Tibial artery (tissue), 4 donors: ENCODE measurements around the gene GALNT13.

Experiments
- DNase-seq, 2 donors: peaks; one replicate each; pipeline ENCODE4 v3.0.0-alpha.2; 2019
- H3K27ac ChIP-seq, 2 donors: fragments of 200-600 bp; sonication (generic) in 1 of 2; 1 replicate in 1 of 2; 2 replicates in 1 of 2; pipeline ENCODE4 v1.5.1; 2018 to 2019; ENCODE audit warnings: mild to moderate bottlenecking in 1 of 2
- H3K27me3 ChIP-seq, 2 donors: fragments of 200-600 bp; sonication (generic) in 1 of 2; one replicate each; pipeline versions ENCODE4 v1.5.1 to v1.6.0; 2016 to 2019
- H3K36me3 ChIP-seq, 3 donors: fragments of 200-600 bp; sonication (generic) in 2 of 3; one replicate each; pipeline ENCODE4 v1.5.1; 2016 to 2019; ENCODE audit warnings: mild to moderate bottlenecking in 2 of 3
- H3K4me1 ChIP-seq, 4 donors: fragments of 200-600 bp; sonication (generic) in 2 of 4; 1 replicate in 3 of 4; 2 replicates in 1 of 4; pipeline ENCODE4 v1.5.1; 2016 to 2019
- H3K4me3 ChIP-seq, 2 donors: fragments of 200-600 bp; sonication (generic) in 1 of 2; 1 replicate in 1 of 2; 2 replicates in 1 of 2; pipeline ENCODE4 v1.5.1; 2018 to 2019; ENCODE audit warnings: mild to moderate bottlenecking in 2 of 2
- H3K9me3 ChIP-seq, 3 donors: fragments of 200-600 bp; sonication (generic) in 1 of 3; one replicate each; pipeline ENCODE4 v1.5.1; 2016 to 2019
- CTCF ChIP-seq, 2 experiments: fragments of 200-600 bp in 1 of 2; fragments of 450-650 bp in 1 of 2; IDR thresholded peaks; one replicate each; pipeline ENCODE4 v1.5.1; 2017 to 2019; ENCODE audit warnings: antibody characterized with exemption in 2 of 2, mild to moderate bottlenecking in 1 of 2, moderate library complexity in 1 of 2
- intact Hi-C: fragments of 100-400 bp; cut with DNase I; formaldehyde crosslinking; loops from one replicate; pipeline ENCODE4 v1.15.0; 2023; ENCODE audit warnings: low total_unique reads

Gene GALNT13

GRCh38 chr2:154350911-154351310 is 479.2 kb downstream of the GALNT13 start:
- DNase-seq = no peak
- intact Hi-C loops = no loop called here
- no peaks in the 10 kb centered on the region for H3K9me3 ChIP-seq
- H3K36me3 ChIP-seq = no peaks in the 10 kb centered on the region
- no peak overlapping the region for H3K27ac ChIP-seq
- H3K27me3 ChIP-seq = no peaks in the 10 kb centered on the region
- TF ChIP-seq CTCF (IDR thresholded peaks at IDR 0.05) = no peak
- no peaks in the 10 kb centered on the region for H3K4me1 ChIP-seq
- H3K4me3 ChIP-seq = no peak overlapping the region

- H3K27me3 ChIP-seq = no peaks in the 10 kb centered on the region
- no peaks in the 10 kb centered on the region for H3K9me3 ChIP-seq
- H3K27ac ChIP-seq = no peak overlapping the region
- H3K36me3 ChIP-seq = no peaks in the 10 kb centered on the region
- no peak for DNase-seq
- intact Hi-C loops = no loop called here
- no peak for TF ChIP-seq CTCF (IDR thresholded peaks at IDR 0.05)
- no peak overlapping the region for H3K4me3 ChIP-seq
- peaks cover 0 to 8% (median 0%) of the 10 kb centered on the region in 4 donors for H3K4me1 ChIP-seq
Measured at GRCh38 chr2:154361276-154361675, 489.6 kb downstream of the GALNT13 start.

GRCh38 chr2:154368153-154368552 is 496.4 kb downstream of the GALNT13 start:
- Histone ChIP-seq H3K27me3 (no peaks in the 10 kb centered on the region), H3K4me1 (peaks cover 0 to 6% (median 0%) of the 10 kb centered on the region in 4 donors), H3K9me3 (no peaks in the 10 kb centered on the region), H3K36me3 (no peaks in the 10 kb centered on the region), H3K27ac (no peak overlapping the region), H3K4me3 (no peak overlapping the region)
- DNase-seq = no peak
- intact Hi-C loops = no loop called here
- TF ChIP-seq CTCF (IDR thresholded peaks at IDR 0.05) = no peak

GRCh38 chr2:154370873-154371272 is 499.2 kb downstream of the GALNT13 start:
- H3K36me3 ChIP-seq = no peaks in the 10 kb centered on the region
- H3K27ac ChIP-seq = no peak overlapping the region
- H3K4me1 ChIP-seq = peaks cover 0 to 10% (median 0%) of the 10 kb centered on the region in 4 donors
- no peaks in the 10 kb centered on the region for H3K27me3 ChIP-seq
- H3K4me3 ChIP-seq = no peak overlapping the region
- no peak for TF ChIP-seq CTCF (IDR thresholded peaks at IDR 0.05)
- intact Hi-C loops = no loop called here
- no peaks in the 10 kb centered on the region for H3K9me3 ChIP-seq
- DNase-seq = no peak

- H3K4me3 ChIP-seq = no peak overlapping the region
- intact Hi-C loops = no loop called here
Measured at GRCh38 chr2:154374416-154374815, 502.7 kb downstream of the GALNT13 start.

More at GRCh38 chr2:154374416-154374815, 502.7 kb downstream of the GALNT13 start:
- peaks cover 0 to 4% (median 0%) of the 10 kb centered on the region in 4 donors for H3K4me1 ChIP-seq
- no peaks in the 10 kb centered on the region for H3K27me3 ChIP-seq
- DNase-seq = no peak
- no peak overlapping the region for H3K27ac ChIP-seq
- no peaks in the 10 kb centered on the region for H3K9me3 ChIP-seq
- H3K36me3 ChIP-seq = no peaks in the 10 kb centered on the region
- TF ChIP-seq CTCF (IDR thresholded peaks at IDR 0.05) = no peak
